Measurements from ENCODE around the gene BRD4.

The BRD4 gene

GRCh38 chr19:15253061-15253460 is 79.3 kb downstream of the BRD4 start:
- Histone ChIP-seq H3K79me2 (ENCODE audit: control insufficient read depth, low read length) (peaks cover 10% of the 10 kb centered on the region), H3K9me3 (ENCODE audit: control insufficient read depth, insufficient read depth, low read length) (no peaks in the 10 kb centered on the region), H3K4me3 (ENCODE audit: low read length) (no peak overlapping the region), H3K27me3 (ENCODE audit: control insufficient read depth, low read length) (no peaks in the 10 kb centered on the region), H3F3A (ENCODE audit: control insufficient read depth, insufficient read depth) (no peaks in the 10 kb centered on the region), H3K36me3 (ENCODE audit: control insufficient read depth, low read length) (peaks cover 86% of the 10 kb centered on the region), H3K9me2 (replicated peaks; ENCODE audit: control insufficient read depth, low read length) (no peaks in the 10 kb centered on the region), H3K27ac (ENCODE audit: low read depth, low read length) (no peak overlapping the region), H3K4me2 (ENCODE audit: low read length) (no peak overlapping the region), H3K4me1 (ENCODE audit: control insufficient read depth, low read length) (no peaks in the 10 kb centered on the region), H4K20me1 (ENCODE audit: control insufficient read depth, insufficient read depth, low read depth, low read length) (peaks cover 3% of the 10 kb centered on the region; the same call in 1 of the 2 replicates)
- no peak for TF ChIP-seq CTCF (IDR thresholded peaks at IDR 0.05; ENCODE audit: low read depth, low read length, poor library complexity, severe bottlenecking)
- no peak for TF ChIP-seq EZH2phosphoT487 (IDR thresholded peaks at IDR 0.05; ENCODE audit: borderline replicate concordance, low read length)

GRCh38 chr19:15252398-15253018 is 79.8 kb downstream of the BRD4 start:
- Histone ChIP-seq H3K79me2 (ENCODE audit: control insufficient read depth, low read length) (peaks cover 10% of the 10 kb centered on the region), H3F3A (ENCODE audit: control insufficient read depth, insufficient read depth) (no peaks in the 10 kb centered on the region), H3K27me3 (ENCODE audit: control insufficient read depth, low read length) (no peaks in the 10 kb centered on the region), H3K9me2 (replicated peaks; ENCODE audit: control insufficient read depth, low read length) (no peaks in the 10 kb centered on the region), H3K9me3 (ENCODE audit: control insufficient read depth, insufficient read depth, low read length) (no peaks in the 10 kb centered on the region), H3K4me2 (ENCODE audit: low read length) (no peak overlapping the region), H3K4me3 (ENCODE audit: low read length) (no peak overlapping the region), H3K36me3 (ENCODE audit: control insufficient read depth, low read length) (peaks cover 85% of the 10 kb centered on the region), H3K4me1 (ENCODE audit: control insufficient read depth, low read length) (no peaks in the 10 kb centered on the region), H3K27ac (ENCODE audit: low read depth, low read length) (no peak overlapping the region), H4K20me1 (ENCODE audit: control insufficient read depth, insufficient read depth, low read depth, low read length) (peaks cover 3% of the 10 kb centered on the region; the same call in 1 of the 2 replicates)
- TF ChIP-seq CTCF (IDR thresholded peaks at IDR 0.05; ENCODE audit: low read depth, low read length, poor library complexity, severe bottlenecking) (peak; percentile 53), EZH2phosphoT487 (IDR thresholded peaks at IDR 0.05; ENCODE audit: borderline replicate concordance, low read length) (no peak)

- no peaks in the 10 kb centered on the region for H3K9me3 ChIP-seq (ENCODE audit: control insufficient read depth, insufficient read depth, low read length)
- no peak for TF ChIP-seq CTCF (IDR thresholded peaks at IDR 0.05; ENCODE audit: low read depth, low read length, poor library complexity, severe bottlenecking)
- no peak for TF ChIP-seq EZH2phosphoT487 (IDR thresholded peaks at IDR 0.05; ENCODE audit: borderline replicate concordance, low read length)
- H3K4me1 ChIP-seq (ENCODE audit: control insufficient read depth, low read length), result no peaks in the 10 kb centered on the region
- no peak overlapping the region for H3K4me2 ChIP-seq (ENCODE audit: low read length)
- peaks cover 84% of the 10 kb centered on the region for H3K36me3 ChIP-seq (ENCODE audit: control insufficient read depth, low read length)
- no peaks in the 10 kb centered on the region for H3K27me3 ChIP-seq (ENCODE audit: control insufficient read depth, low read length)
- no peak overlapping the region for H3K4me3 ChIP-seq (ENCODE audit: low read length)
- no peaks in the 10 kb centered on the region for H3K9me2 ChIP-seq (replicated peaks; ENCODE audit: control insufficient read depth, low read length)
- no peaks in the 10 kb centered on the region for H3F3A ChIP-seq (ENCODE audit: control insufficient read depth, insufficient read depth)
- H3K27ac ChIP-seq (ENCODE audit: low read depth, low read length), result no peak overlapping the region
- peaks cover 3% of the 10 kb centered on the region; the same call in 1 of the 2 replicates for H4K20me1 ChIP-seq (ENCODE audit: control insufficient read depth, insufficient read depth, low read depth, low read length)
- peaks cover 10% of the 10 kb centered on the region for H3K79me2 ChIP-seq (ENCODE audit: control insufficient read depth, low read length)
Measured at GRCh38 chr19:15251749-15252397, 80.5 kb downstream of the BRD4 start.

Data from DOHH2 (cell line).